ENCODE data around the gene PLCG2.

PLCG2 gene

DNA sequence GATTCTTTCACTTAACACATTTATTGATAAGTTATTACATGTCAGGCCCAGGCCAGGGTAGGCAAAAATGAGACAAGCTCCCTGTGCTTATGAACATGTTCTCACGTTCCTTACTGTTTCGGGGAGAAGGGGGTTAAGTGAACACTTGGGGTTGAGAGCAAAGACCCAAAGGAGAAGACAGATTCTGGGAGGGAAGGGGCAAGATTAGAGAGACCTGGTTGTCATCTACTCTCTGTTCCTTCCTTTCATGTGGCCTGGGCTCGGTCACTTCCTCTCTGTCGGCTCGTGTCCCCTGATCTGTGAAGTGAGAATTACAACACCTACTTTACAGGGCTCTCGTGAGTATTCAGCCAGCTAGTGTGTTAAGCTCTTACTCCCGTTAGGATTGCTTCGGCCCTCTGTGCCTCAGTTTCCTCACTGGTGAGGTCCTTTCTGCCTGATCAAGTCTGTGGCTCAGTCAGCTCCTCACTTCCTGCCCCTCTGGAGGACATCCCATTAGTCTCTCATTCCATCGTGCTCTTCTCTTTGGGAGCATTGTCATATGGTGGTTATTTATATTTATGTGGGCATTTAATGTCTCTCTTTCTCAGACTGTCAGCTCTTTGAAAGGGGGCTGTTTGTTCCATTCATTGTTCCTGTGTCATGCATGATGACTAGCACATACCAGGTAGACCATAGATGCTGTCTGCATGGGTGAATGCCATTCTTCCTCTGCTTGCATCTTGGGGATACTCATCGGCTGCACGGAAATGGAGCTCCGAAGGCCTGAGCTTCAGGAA, 38.9 kb downstream of the PLCG2 start:
- POLR2A ChIA-PET = interaction anchor here (1.0 to 4.8 kb wide), 7 partner anchors 11 to 78 kb away, joined by 3 to 45 read pairs (median 5); no protein-coding TSS in a partner anchor
- TF ChIP-seq, protein P1, sequence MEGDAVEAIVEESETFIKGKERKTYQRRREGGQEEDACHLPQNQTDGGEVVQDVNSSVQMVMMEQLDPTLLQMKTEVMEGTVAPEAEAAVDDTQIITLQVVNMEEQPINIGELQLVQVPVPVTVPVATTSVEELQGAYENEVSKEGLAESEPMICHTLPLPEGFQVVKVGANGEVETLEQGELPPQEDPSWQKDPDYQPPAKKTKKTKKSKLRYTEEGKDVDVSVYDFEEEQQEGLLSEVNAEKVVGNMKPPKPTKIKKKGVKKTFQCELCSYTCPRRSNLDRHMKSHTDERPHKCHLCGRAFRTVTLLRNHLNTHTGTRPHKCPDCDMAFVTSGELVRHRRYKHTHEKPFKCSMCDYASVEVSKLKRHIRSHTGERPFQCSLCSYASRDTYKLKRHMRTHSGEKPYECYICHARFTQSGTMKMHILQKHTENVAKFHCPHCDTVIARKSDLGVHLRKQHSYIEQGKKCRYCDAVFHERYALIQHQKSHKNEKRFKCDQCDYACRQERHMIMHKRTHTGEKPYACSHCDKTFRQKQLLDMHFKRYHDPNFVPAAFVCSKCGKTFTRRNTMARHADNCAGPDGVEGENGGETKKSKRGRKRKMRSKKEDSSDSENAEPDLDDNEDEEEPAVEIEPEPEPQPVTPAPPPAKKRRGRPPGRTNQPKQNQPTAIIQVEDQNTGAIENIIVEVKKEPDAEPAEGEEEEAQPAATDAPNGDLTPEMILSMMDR (IDR thresholded peaks at IDR 0.05; ENCODE audit: control extremely low read depth, extremely low read depth, low read depth, missing control alignments) = no peak
- CTCF ChIA-PET = interaction anchor here (0.8 to 4.7 kb wide), 15 partner anchors 10 to 67 kb away, joined by 3 to 25 read pairs (median 4); no protein-coding TSS in a partner anchor
- DNase-seq (ENCODE audit: extremely low spot score) = peak; percentile 60

DNA sequence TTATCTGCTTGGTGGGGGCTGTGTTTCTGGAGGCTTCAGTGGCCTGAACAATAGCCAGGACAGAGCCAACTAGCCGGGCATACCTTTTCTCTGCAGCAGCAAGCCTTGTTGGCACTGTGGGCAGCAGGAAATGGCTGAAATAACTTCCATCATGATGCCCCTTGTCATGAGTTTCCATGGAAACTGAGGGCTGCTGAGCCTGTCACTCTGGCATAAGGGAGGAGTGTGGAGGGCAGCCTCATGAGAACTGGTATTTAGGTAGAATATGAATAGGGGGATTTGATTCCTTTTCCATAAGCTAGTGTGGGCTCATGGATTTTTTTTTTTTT, 39.4 kb downstream of the PLCG2 start:
- no peak for DNase-seq (ENCODE audit: extremely low spot score)
- POLR2A ChIA-PET = interaction anchor here (1.0 to 4.8 kb wide), 7 partner anchors 11 to 66 kb away, joined by 3 to 45 read pairs (median 5); no protein-coding TSS in a partner anchor
- CTCF ChIA-PET = interaction anchor here (0.8 to 4.7 kb wide), 9 partner anchors 9 to 67 kb away, joined by 3 to 25 read pairs (median 5); no protein-coding TSS in a partner anchor
- TF ChIP-seq, protein P1 (IDR thresholded peaks at IDR 0.05; ENCODE audit: control extremely low read depth, extremely low read depth, low read depth, missing control alignments) = no peak

DNA sequence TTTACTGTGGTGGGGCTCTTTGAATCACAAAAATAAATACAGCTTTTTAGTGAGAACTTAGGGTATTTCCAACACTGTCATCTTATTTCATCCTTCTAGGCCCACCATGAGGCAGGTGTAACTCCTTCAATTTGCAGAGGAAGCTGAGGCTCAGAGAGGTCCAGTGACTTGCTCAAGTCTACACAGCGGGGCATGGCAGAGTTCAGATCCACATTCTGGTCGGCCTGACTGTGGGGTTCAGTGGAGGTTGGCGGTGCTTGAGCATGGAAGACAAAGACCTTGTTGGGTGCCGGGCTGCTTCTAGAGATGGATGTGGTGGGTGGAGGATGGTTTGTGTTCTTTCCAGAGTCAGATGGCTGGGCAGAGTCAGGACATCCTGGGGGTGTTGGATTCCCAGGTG, 39.8 kb downstream of the PLCG2 start:
- no peak for DNase-seq (ENCODE audit: extremely low spot score)
- POLR2A ChIA-PET = interaction anchor here (1.0 to 4.8 kb wide), 7 partner anchors 8 to 67 kb away, joined by 3 to 45 read pairs (median 5); no protein-coding TSS in a partner anchor
- TF ChIP-seq, protein P1 (IDR thresholded peaks at IDR 0.05; ENCODE audit: control extremely low read depth, extremely low read depth, low read depth, missing control alignments) = no peak
- CTCF ChIA-PET = interaction anchor here (0.8 to 4.7 kb wide), 9 partner anchors 9 to 56 kb away, joined by 3 to 25 read pairs (median 4); no protein-coding TSS in a partner anchor

- ChIA-PET POLR2A (no interaction called here), CTCF (interaction anchor here (1.6 kb wide), 1 partner anchor 72 kb away, joined by 5 read pairs; no protein-coding TSS in a partner anchor)
- TF ChIP-seq, protein P1 (IDR thresholded peaks at IDR 0.05; ENCODE audit: control extremely low read depth, extremely low read depth, low read depth, missing control alignments) = no peak
- peak; percentile 66 for DNase-seq (ENCODE audit: extremely low spot score)
These were observed 42.5 kb downstream of the PLCG2 start for GRCh38 chr16:81821436-81822128.

DNA sequence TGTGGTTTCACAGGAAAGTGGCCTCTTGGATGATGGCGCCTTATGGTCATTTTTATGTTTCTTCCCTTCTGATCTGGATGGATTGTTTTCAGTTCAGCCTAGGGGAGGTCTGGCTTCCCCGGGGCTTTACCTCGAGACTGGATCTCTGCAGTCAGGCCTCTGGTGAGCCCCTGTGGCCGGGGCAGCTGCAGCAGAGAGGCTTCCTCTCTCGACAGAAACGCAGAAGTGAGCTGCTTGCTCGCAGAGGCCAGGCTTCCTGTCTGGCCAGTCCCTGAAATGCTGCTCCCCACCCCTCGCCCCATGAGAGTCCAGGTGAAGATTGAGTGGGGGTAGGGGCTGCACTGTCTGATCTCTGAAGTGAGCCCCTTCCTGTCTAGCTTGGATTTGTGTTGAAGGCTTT, 44.0 kb downstream of the PLCG2 start:
- POLR2A ChIA-PET = interaction anchor here (0.7 to 1.5 kb wide), 9 partner anchors 8 to 85 kb away, joined by 3 to 8 read pairs (median 5); partner anchors contain the start of gene PLCG2
- TF ChIP-seq, protein P1 (IDR thresholded peaks at IDR 0.05; ENCODE audit: control extremely low read depth, extremely low read depth, low read depth, missing control alignments) = peak; percentile 4
- DNase-seq (ENCODE audit: extremely low spot score) = peak; percentile 65
- CTCF ChIA-PET = interaction anchor here (0.7 to 2.3 kb wide), 10 partner anchors 8 to 74 kb away, joined by 3 to 13 read pairs (median 4); no protein-coding TSS in a partner anchor

GRCh38 chr16:81823734-81824133, 44.6 kb downstream of the PLCG2 start:
- no peak for DNase-seq (ENCODE audit: extremely low spot score)
- TF ChIP-seq, protein P1 (IDR thresholded peaks at IDR 0.05; ENCODE audit: control extremely low read depth, extremely low read depth, low read depth, missing control alignments) = no peak
- POLR2A ChIA-PET = interaction anchor here (0.7 to 1.5 kb wide), 9 partner anchors 8 to 85 kb away, joined by 3 to 8 read pairs (median 5); partner anchors contain the start of gene PLCG2
- CTCF ChIA-PET = interaction anchor here (0.8 to 2.3 kb wide), 8 partner anchors 8 to 67 kb away, joined by 3 to 13 read pairs (median 4); no protein-coding TSS in a partner anchor
